ENCODE measurements around the gene MIA2.

Gene MIA2

GRCh38 chr14:39423793-39424192 is 190.1 kb downstream of the MIA2 start:
- TF ChIP-seq CTCF (IDR thresholded peaks at IDR 0.05; ENCODE audit: borderline replicate concordance, control extremely low read depth, extremely low read depth, insufficient read depth, missing control alignments) = no peak
- DNase-seq (ENCODE audit: low spot score) = no peak
- in situ Hi-C loops (cut with MboI; ENCODE audit: low sequenced_read_pairs, unreplicated experiment) = no loop called here

GRCh38 chr14:39425947-39426346 is 192.2 kb downstream of the MIA2 start:
- no peak for DNase-seq (ENCODE audit: low spot score)
- no peak for TF ChIP-seq CTCF (IDR thresholded peaks at IDR 0.05; ENCODE audit: borderline replicate concordance, control extremely low read depth, extremely low read depth, insufficient read depth, missing control alignments)
- in situ Hi-C loops (cut with MboI; ENCODE audit: low sequenced_read_pairs, unreplicated experiment) = no loop called here

DNA sequence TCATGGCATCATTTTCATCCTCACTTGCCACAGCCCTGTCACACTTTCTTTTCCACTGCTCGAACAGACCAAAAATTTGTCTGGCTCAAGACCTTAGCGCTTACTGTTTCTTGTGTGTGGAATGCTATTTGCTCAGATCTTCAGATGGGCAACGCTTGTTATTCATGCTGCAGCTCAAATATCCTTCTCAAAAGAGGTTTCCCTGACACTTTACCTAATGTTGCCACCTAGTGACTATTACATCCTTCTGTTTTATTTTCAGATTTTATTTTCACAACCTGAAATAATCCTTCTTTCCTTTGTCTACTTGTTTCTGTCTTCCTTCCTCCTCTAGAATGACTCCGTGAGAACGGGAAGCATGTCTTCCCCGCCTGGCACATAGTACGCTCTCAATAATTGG is 192.9 kb downstream of the MIA2 start:
- DNase-seq (ENCODE audit: low spot score) = no peak
- in situ Hi-C loops (cut with MboI; ENCODE audit: low sequenced_read_pairs, unreplicated experiment) = no loop called here
- no peak for TF ChIP-seq CTCF (IDR thresholded peaks at IDR 0.05; ENCODE audit: borderline replicate concordance, control extremely low read depth, extremely low read depth, insufficient read depth, missing control alignments)

DNA sequence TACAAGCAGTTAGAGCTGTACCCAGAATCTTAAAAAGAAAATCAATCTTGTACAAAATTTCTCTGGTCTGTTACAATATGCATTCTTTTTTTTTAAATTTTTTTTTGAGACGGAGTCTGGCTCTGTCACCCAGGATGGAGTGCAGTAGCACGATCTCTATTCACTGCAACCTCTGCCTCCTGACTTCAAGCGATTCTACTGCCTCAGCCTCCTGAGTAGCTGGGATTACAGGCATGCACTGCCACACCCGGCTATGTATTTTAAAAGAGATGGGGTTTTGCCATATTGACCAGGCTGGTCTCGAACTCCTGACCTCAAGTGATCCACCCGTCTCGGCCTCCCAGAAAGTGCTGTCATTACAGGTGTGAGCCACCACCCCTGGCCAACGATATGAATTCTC is 194.4 kb downstream of the MIA2 start:
- no peak for DNase-seq (ENCODE audit: low spot score)
- no peak for TF ChIP-seq CTCF (IDR thresholded peaks at IDR 0.05; ENCODE audit: borderline replicate concordance, control extremely low read depth, extremely low read depth, insufficient read depth, missing control alignments)
- in situ Hi-C loops (cut with MboI; ENCODE audit: low sequenced_read_pairs, unreplicated experiment) = no loop called here

- no peak for DNase-seq (ENCODE audit: low spot score)
- in situ Hi-C loops (cut with MboI; ENCODE audit: low sequenced_read_pairs, unreplicated experiment) = no loop called here
- no peak for TF ChIP-seq CTCF (IDR thresholded peaks at IDR 0.05; ENCODE audit: borderline replicate concordance, control extremely low read depth, extremely low read depth, insufficient read depth, missing control alignments)
Measured at GRCh38 chr14:39430762-39431415, 197.2 kb downstream of the MIA2 start.

DNA sequence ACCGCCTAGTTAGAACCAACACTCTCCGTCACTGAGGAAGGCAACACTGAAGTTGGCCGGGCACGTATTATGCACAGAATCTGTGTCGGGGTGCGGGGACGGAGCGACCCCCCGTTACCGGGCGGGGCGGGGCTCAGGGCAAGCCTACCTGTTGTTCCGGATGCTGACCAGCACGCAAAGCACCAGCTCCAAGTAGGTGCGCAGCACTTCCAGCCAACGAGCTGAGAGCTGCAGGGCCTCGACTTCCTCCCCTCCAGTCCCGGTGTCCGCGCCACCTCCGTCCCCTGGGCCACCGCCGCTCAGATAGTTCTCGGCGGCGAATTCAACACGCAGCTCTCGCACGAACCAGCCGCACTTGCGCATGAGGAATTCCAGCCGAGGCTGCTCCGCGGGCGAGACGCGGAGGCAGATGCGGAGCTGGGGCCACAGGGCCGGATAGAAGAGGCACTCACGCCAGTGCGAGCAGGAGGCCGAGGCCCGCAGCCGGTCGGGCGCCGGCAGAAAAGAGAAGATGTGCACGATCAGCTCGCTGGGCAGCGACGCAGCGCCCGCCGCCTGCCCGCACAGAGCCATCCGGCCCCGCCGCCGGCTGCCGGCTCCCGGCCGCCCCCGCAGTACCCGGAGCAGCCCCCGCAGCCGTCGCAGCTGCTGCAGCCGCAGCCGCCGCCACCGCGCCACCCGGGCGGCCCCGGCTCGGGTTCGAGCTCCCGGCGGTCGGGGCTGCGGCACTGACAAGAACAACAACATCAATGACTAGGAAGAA is 197.9 kb downstream of the MIA2 start:
- in situ Hi-C loops (cut with MboI; ENCODE audit: low sequenced_read_pairs, unreplicated experiment) = no loop called here
- DNase-seq (ENCODE audit: low spot score) = peak; percentile 48
- TF ChIP-seq CTCF (IDR thresholded peaks at IDR 0.05; ENCODE audit: borderline replicate concordance, control extremely low read depth, extremely low read depth, insufficient read depth, missing control alignments) = no peak
